ENCODE results near the gene NPAS3. TPM values are rescaled to one million over a fixed set of nuclear protein-coding genes. Genes with fewer than 3 reads are reported as not detected.
"Not testable (repeated sequence)": the region's sequence is repeated elsewhere in the genome, so short reads cannot be mapped to it uniquely, and the experiment has no call there.

The NPAS3 gene
- total and polyA plus RNA-seq, 2 donors (not counting 1 experiment from before 2014, with no cell fraction given) = 0.10 to 0.50 TPM

DNA sequence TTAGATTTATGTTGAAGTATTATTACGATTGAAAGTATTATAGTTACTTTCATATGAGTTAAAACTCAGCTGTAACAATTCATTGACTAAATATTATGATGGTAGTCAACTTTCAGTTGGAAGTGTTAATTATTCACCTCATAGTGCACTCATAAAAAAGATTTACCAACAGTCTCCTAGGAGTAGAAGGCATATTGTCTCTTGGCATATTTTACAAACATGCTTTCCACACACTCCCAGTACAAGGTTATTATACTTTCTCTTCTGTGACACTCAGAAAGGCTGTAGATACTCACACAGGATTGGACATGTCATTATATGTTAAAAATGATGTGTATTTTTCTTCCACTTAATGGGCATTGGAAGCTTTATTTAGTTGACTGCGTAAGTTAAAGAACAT is 147.1 kb downstream of the NPAS3 start:
- Histone ChIP-seq H3K9me3 (ENCODE audit: control insufficient read depth, insufficient read depth, low read depth, low read length) (no peaks in the 10 kb centered on the region), H2AFZ (ENCODE audit: low read length) (no peak overlapping the region), H3K9ac (ENCODE audit: insufficient read depth, low read length) (no peak overlapping the region), H3K4me3 (replicated peaks in 1 of 4; ENCODE audit: control extremely low read depth in 1 of 4, insufficient read depth in 1 of 4, low read depth in 3 of 4, low read length in 4 of 4) (no peak overlapping the region), H3K79me2 (ENCODE audit: control insufficient read depth, insufficient read depth, low read length) (no peaks in the 10 kb centered on the region), H3K27me3 (ENCODE audit: control insufficient read depth, insufficient read depth, low read length) (no peaks in the 10 kb centered on the region), H3K27ac (ENCODE audit: insufficient read depth, low read length) (no peak overlapping the region), H3K36me3 (ENCODE audit: control insufficient read depth, insufficient read depth, low read length) (no peaks in the 10 kb centered on the region), H4K20me1 (ENCODE audit: control insufficient read depth, extremely low read depth, insufficient read depth, low read length) (no peaks in the 10 kb centered on the region), H3K4me2 (ENCODE audit: extremely low read depth, insufficient read depth, low read length) (no peak overlapping the region), H3K4me1 (ENCODE audit: control insufficient read depth, extremely low read depth, insufficient read depth, low read length) (no peaks in the 10 kb centered on the region)
- TF ChIP-seq, protein P1, sequence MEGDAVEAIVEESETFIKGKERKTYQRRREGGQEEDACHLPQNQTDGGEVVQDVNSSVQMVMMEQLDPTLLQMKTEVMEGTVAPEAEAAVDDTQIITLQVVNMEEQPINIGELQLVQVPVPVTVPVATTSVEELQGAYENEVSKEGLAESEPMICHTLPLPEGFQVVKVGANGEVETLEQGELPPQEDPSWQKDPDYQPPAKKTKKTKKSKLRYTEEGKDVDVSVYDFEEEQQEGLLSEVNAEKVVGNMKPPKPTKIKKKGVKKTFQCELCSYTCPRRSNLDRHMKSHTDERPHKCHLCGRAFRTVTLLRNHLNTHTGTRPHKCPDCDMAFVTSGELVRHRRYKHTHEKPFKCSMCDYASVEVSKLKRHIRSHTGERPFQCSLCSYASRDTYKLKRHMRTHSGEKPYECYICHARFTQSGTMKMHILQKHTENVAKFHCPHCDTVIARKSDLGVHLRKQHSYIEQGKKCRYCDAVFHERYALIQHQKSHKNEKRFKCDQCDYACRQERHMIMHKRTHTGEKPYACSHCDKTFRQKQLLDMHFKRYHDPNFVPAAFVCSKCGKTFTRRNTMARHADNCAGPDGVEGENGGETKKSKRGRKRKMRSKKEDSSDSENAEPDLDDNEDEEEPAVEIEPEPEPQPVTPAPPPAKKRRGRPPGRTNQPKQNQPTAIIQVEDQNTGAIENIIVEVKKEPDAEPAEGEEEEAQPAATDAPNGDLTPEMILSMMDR (conservative IDR thresholded peaks at IDR 0.05 in 1 of 2, IDR thresholded peaks at IDR 0.05 in 1 of 2; ENCODE audit: low read depth in 1 of 2, low read length in 2 of 2) = no peak
- no peak for TF ChIP-seq EZH2 (IDR thresholded peaks at IDR 0.05; ENCODE audit: low read length, missing control alignments)
- no peak for DNase-seq (ENCODE audit: low read depth in 2 of 2)

DNA sequence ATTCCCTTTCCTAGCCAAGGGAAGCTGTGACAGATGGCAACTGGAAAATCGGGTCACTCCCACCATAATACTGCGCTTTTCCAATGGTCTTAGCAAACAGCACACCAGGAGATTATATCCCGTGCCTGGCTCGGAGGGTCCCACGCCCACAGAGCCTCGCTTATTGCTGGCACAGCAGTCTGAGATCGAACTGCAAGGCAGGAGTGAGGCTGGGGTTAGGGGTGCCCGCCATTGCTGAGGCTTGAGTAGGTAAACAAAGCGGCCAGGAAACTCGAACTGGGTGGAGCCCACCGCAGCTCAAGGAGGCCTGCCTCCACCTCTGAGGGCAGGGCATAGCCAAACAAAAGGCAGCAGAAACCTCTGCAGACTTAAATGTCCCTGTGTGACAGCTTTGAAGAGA is 149.6 kb downstream of the NPAS3 start:
- H2AFZ ChIP-seq (ENCODE audit: low read length); H3K27ac ChIP-seq (ENCODE audit: insufficient read depth, low read length); DNase-seq (ENCODE audit: low read depth in 2 of 2); H3K4me2 ChIP-seq (ENCODE audit: extremely low read depth, insufficient read depth, low read length); H3K4me1 ChIP-seq (ENCODE audit: control insufficient read depth, extremely low read depth, insufficient read depth, low read length); H3K9ac ChIP-seq (ENCODE audit: insufficient read depth, low read length); H4K20me1 ChIP-seq (ENCODE audit: control insufficient read depth, extremely low read depth, insufficient read depth, low read length); H3K27me3 ChIP-seq (ENCODE audit: control insufficient read depth, insufficient read depth, low read length); H3K4me3 ChIP-seq (replicated peaks in 1 of 4; ENCODE audit: control extremely low read depth in 1 of 4, insufficient read depth in 1 of 4, low read depth in 3 of 4, low read length in 4 of 4); H3K36me3 ChIP-seq (ENCODE audit: control insufficient read depth, insufficient read depth, low read length); H3K79me2 ChIP-seq (ENCODE audit: control insufficient read depth, insufficient read depth, low read length); H3K9me3 ChIP-seq (ENCODE audit: control insufficient read depth, insufficient read depth, low read depth, low read length): not testable (repeated sequence)

DNA sequence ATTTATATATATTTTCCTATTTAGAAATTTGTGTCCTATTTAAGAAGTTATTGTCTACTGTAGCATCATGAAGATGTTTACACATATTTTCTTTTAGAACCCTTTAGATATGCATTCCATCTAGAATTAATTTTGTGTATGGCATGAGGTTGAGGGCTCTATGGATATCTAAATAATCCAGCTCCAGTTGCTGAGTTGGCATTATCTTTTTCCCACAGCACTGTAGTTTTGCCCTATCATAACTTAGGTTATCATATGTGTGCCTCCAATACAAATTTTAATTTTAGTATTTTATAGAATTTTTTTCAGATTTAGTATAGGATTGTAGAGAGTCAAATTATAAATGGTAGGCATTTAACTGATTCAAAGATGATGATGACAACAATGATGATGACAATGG is 159.3 kb downstream of the NPAS3 start:
- Histone ChIP-seq H3K9ac (ENCODE audit: insufficient read depth, low read length) (no peak overlapping the region), H4K20me1 (ENCODE audit: control insufficient read depth, extremely low read depth, insufficient read depth, low read length) (no peaks in the 10 kb centered on the region), H3K4me2 (ENCODE audit: extremely low read depth, insufficient read depth, low read length) (no peak overlapping the region), H3K79me2 (ENCODE audit: control insufficient read depth, insufficient read depth, low read length) (no peaks in the 10 kb centered on the region), H3K27ac (ENCODE audit: insufficient read depth, low read length) (no peak overlapping the region), H3K4me1 (ENCODE audit: control insufficient read depth, extremely low read depth, insufficient read depth, low read length) (no peaks in the 10 kb centered on the region), H3K4me3 (replicated peaks in 1 of 4; ENCODE audit: control extremely low read depth in 1 of 4, insufficient read depth in 1 of 4, low read depth in 3 of 4, low read length in 4 of 4) (no peak overlapping the region), H2AFZ (ENCODE audit: low read length) (no peak overlapping the region), H3K9me3 (ENCODE audit: control insufficient read depth, insufficient read depth, low read depth, low read length) (no peaks in the 10 kb centered on the region), H3K36me3 (ENCODE audit: control insufficient read depth, insufficient read depth, low read length) (no peaks in the 10 kb centered on the region), H3K27me3 (ENCODE audit: control insufficient read depth, insufficient read depth, low read length) (no peaks in the 10 kb centered on the region)
- no peak for DNase-seq (ENCODE audit: low read depth in 2 of 2)
- TF ChIP-seq EZH2 (IDR thresholded peaks at IDR 0.05; ENCODE audit: low read length, missing control alignments) = no peak
- TF ChIP-seq, protein P1 (conservative IDR thresholded peaks at IDR 0.05 in 1 of 2, IDR thresholded peaks at IDR 0.05 in 1 of 2; ENCODE audit: low read depth in 1 of 2, low read length in 2 of 2) = no peak
